Astrocyte of the hippocampus (primary cell): ENCODE data around the gene PAQR6.

Source experiments
- DNase-seq: peaks from one replicate; pipeline ENCODE4 v3.0.0; 2011; ENCODE audit warnings: low read depth, low spot score

PAQR6 gene

GRCh38 chr1:156195853-156196252 is 52.0 kb downstream of the PAQR6 start:
- DNase-seq = no peak

GRCh38 chr1:156194300-156194652 is 53.6 kb downstream of the PAQR6 start:
- DNase-seq = no peak

- peak; percentile 99 for DNase-seq
Observed at GRCh38 chr1:156193488-156194299, 54.2 kb downstream of the PAQR6 start, which contains the start of gene SLC25A44. TSS of gene SLC25A44 (plus strand) at chr1:156194104. CDS start at chr1:156199848, 5,744 bp downstream.
